Smooth muscle cell (in vitro differentiated cells): ENCODE results near the gene GRPEL1. TPM values are rescaled to one million over a fixed set of nuclear protein-coding genes. Genes with fewer than 3 reads are reported as not detected.

Experiments
- DNase-seq: peaks from one replicate; lab custom pipeline; 2025; ENCODE audit not compliant: unreplicated experiment; lab: John Stamatoyannopoulos, UW
- H2AFZ ChIP-seq: fragments of 200-600 bp; sonication (generic); 2 replicates; pipeline ENCODE4 v1.6.0; 2016; ENCODE audit warnings: antibody characterized with exemption, low read depth, mild to moderate bottlenecking
- H3F3A ChIP-seq: fragments of 200-600 bp; sonication (generic); 2 replicates; pipeline ENCODE4 v1.6.0; 2017; ENCODE audit warnings: antibody characterized with exemption, low read depth
- H3K27ac ChIP-seq: fragments of 200-600 bp; sonication (generic); 2 replicates; pipeline ENCODE4 v1.5.1; 2016; ENCODE audit warnings: low read depth, mild to moderate bottlenecking
- H3K27me3 ChIP-seq: fragments of 200-600 bp; sonication (generic); 2 replicates; pipeline ENCODE4 v1.6.1; 2016; ENCODE audit warnings: low read depth, mild to moderate bottlenecking
- H3K36me3 ChIP-seq: fragments of 200-600 bp; sonication (generic); 2 replicates; pipeline ENCODE4 v1.5.1; 2016; ENCODE audit warnings: low read depth
- H3K4me1 ChIP-seq: fragments of 200-600 bp; sonication (generic); 2 replicates; pipeline ENCODE4 v1.5.1; 2016; ENCODE audit warnings: low read depth
- H3K4me2 ChIP-seq: fragments of 200-600 bp; sonication (generic); 2 replicates; pipeline ENCODE4 v1.6.0; 2016; ENCODE audit warnings: mild to moderate bottlenecking
- H3K4me3 ChIP-seq: fragments of 200-600 bp; sonication (generic); 2 replicates; pipeline ENCODE4 v1.5.1; 2016; ENCODE audit warnings: mild to moderate bottlenecking
- H3K79me2 ChIP-seq: fragments of 200-600 bp; sonication (generic); 2 replicates; pipeline ENCODE4 v1.6.0; 2016; ENCODE audit warnings: low read depth, mild to moderate bottlenecking
- H3K9ac ChIP-seq: fragments of 200-600 bp; sonication (generic); 2 replicates; pipeline ENCODE4 v1.6.0; 2016; ENCODE audit warnings: low read depth
- H3K9me3 ChIP-seq: fragments of 200-600 bp; sonication (generic); replicated peaks from 2 replicates; pipeline ENCODE4 v1.5.1; 2016; ENCODE audit warnings: low read depth
- H4K20me1 ChIP-seq: fragments of 200-600 bp; sonication (generic); 2 replicates; pipeline ENCODE4 v1.6.0; 2016; ENCODE audit warnings: low read depth
- CTCF ChIP-seq: fragments of 200-600 bp; sonication (generic); IDR thresholded peaks from 2 replicates; pipeline ENCODE4 v1.5.1; 2017; ENCODE audit warnings: borderline replicate concordance, mild to moderate bottlenecking, antibody characterized with exemption; ENCODE audit not compliant: insufficient read depth, poor library complexity, severe bottlenecking
- WGBS: methylation state at CpG from one replicate; pipeline ENCODE4 v1.1.7; 2016; ENCODE audit warnings: low lambda C conversion rate; 5-methylcytosine and 5-hydroxymethylcytosine counted together
- polyA plus RNA-seq: library from polyadenylated mRNA; unstranded; fragments of >200 nt; fragmentation: Nextera tagmentation; extraction: Ambion mirVana; gene quantifications from 2 replicates; pipeline ENCODE4 v1.2.1, GENCODE V29; 2016
- total RNA-seq: library from RNA; depleted of rRNA; stranded (reverse); fragments of >200 nt; gene quantifications from 2 replicates; pipeline ENCODE4 v1.2.3, GENCODE V29; 2014

Gene GRPEL1
- total and polyA plus RNA-seq, 2 experiments from 2014 or later: 18.6 to 40.6 TPM

DNA sequence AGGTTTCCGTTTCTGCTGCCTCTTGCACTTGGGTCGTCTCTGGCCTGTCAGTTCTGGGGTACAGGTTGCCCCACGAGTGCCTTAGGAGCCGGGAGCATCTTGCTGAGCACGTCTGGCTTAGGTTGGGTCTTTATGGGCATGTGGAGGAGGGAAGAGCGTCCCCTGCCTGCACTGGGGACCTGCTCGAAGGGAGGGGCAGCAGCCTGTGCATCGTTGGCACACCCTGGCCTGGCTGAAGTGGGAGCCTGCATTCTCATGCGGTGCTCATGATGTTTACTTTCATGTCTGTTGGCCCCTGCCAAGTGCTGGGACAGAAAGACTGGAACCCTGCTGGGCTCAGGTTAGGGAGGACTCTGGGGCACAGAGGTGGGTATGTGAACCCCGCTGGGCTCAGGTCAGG, 48.5 kb downstream of the GRPEL1 start:
- H4K20me1 ChIP-seq: no peaks in the 10 kb centered on the region
- peaks cover 4% of the 10 kb centered on the region for H3K4me1 ChIP-seq
- H3K27me3 ChIP-seq: no peaks in the 10 kb centered on the region
- H3K4me3 ChIP-seq: no peak overlapping the region
- H3K4me2 ChIP-seq: no peak overlapping the region
- TF ChIP-seq CTCF: no peak
- WGBS: 93% methylated on average over 10 of the region's 10 CpGs
- H3K36me3 ChIP-seq: no peaks in the 10 kb centered on the region
- no peak overlapping the region for H3K9ac ChIP-seq
- no peak overlapping the region for H2AFZ ChIP-seq
- no peaks in the 10 kb centered on the region for H3K79me2 ChIP-seq
- no peaks in the 10 kb centered on the region for H3F3A ChIP-seq
- no peak for DNase-seq
- H3K27ac ChIP-seq: no peak overlapping the region
- no peaks in the 10 kb centered on the region for H3K9me3 ChIP-seq

GRCh38 chr4:7018281-7018680, 49.6 kb downstream of the GRPEL1 start:
- H3K9ac ChIP-seq: no peak overlapping the region
- 98% methylated on average over 9 of the region's 9 CpGs for WGBS
- H3K9me3 ChIP-seq: no peaks in the 10 kb centered on the region
- H3K27me3 ChIP-seq: no peaks in the 10 kb centered on the region
- H3K36me3 ChIP-seq: no peaks in the 10 kb centered on the region
- TF ChIP-seq CTCF: no peak
- H3K4me3 ChIP-seq: no peak overlapping the region
- DNase-seq: no peak
- no peaks in the 10 kb centered on the region for H3K79me2 ChIP-seq
- H3K4me1 ChIP-seq: peaks cover 4% of the 10 kb centered on the region
- H2AFZ ChIP-seq: no peak overlapping the region
- no peak overlapping the region for H3K27ac ChIP-seq
- no peaks in the 10 kb centered on the region for H4K20me1 ChIP-seq
- H3F3A ChIP-seq: no peaks in the 10 kb centered on the region
- H3K4me2 ChIP-seq: no peak overlapping the region

- TF ChIP-seq CTCF: no peak
- Histone ChIP-seq H3K9me3 (no peaks in the 10 kb centered on the region), H3K4me2 (no peak overlapping the region), H3K36me3 (no peaks in the 10 kb centered on the region), H3K79me2 (no peaks in the 10 kb centered on the region), H4K20me1 (no peaks in the 10 kb centered on the region), H3F3A (no peaks in the 10 kb centered on the region), H3K27me3 (no peaks in the 10 kb centered on the region), H3K4me3 (no peak overlapping the region), H3K9ac (no peak overlapping the region), H2AFZ (no peak overlapping the region), H3K27ac (no peak overlapping the region), H3K4me1 (peaks cover 4% of the 10 kb centered on the region)
- 95% methylated on average over 6 of the region's 6 CpGs for WGBS
- no peak for DNase-seq
Measured at GRCh38 chr4:7017446-7018048, 50.3 kb downstream of the GRPEL1 start.

DNA sequence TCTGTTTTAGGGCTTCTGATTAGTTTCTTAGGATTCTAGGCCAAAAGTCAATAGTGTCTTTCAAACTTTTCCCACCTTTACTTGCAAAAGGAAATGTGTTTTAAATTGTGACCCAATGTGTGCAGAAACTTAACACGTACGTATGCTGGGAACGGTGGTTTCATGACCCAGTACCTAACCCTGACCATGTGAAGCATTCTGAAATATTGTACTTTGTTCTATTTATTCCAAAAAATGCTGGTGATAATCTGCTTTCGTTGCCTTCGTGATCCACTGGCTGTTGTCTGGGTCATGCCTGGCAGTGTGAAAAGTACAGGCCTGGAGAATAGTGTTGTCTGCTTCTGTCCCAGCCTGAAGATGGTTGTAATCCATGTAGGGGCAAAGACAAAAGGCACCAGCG, 51.4 kb downstream of the GRPEL1 start:
- Histone ChIP-seq H3K79me2 (no peaks in the 10 kb centered on the region), H3K4me3 (no peak overlapping the region), H3F3A (no peaks in the 10 kb centered on the region), H3K9me3 (no peaks in the 10 kb centered on the region), H3K27ac (no peak overlapping the region), H3K9ac (no peak overlapping the region), H3K4me2 (no peak overlapping the region), H3K4me1 (peaks cover 4% of the 10 kb centered on the region), H3K36me3 (no peaks in the 10 kb centered on the region), H3K27me3 (no peaks in the 10 kb centered on the region), H4K20me1 (no peaks in the 10 kb centered on the region), H2AFZ (no peak overlapping the region)
- no peak for DNase-seq
- 98% methylated on average over 6 of the region's 6 CpGs for WGBS
- TF ChIP-seq CTCF: no peak
